HG03064 (cell line): ENCODE measurements around the gene COL6A2.
"Not testable (repeated sequence)": the region's sequence is repeated elsewhere in the genome, so short reads cannot be mapped to it uniquely, and the experiment has no call there.

Experiments
- ATAC-seq: cut with Tn5 transposase; IDR thresholded peaks from one replicate; pipeline ENCODE4 v1.9.1; 2021; ENCODE audit warnings: low read depth; ENCODE audit not compliant: unreplicated experiment

The COL6A2 gene

DNA sequence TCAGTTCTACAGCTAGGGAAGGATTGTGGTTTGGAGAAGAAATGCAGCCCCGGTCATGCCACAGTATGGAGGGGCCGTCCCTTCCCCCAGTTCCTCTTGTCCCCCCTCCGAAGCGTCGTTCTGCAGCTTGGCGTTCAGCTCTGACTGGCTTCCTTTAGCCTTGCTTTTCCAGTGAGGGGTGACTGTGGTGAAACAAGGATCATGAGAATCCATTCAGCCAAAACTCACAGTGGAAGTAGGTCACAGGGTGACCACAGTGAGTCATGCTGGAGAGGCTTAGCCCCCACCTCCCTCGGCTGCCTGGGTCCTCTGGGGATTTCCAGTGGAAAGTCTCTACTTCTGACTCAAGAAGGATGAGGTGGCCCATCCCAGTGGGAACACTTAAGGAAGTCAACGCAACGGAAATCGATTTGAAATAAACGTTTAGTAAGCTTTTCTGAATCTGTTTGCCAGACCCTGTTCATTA, 37.3 kb upstream of the COL6A2 start:
- no peak for ATAC-seq

DNA sequence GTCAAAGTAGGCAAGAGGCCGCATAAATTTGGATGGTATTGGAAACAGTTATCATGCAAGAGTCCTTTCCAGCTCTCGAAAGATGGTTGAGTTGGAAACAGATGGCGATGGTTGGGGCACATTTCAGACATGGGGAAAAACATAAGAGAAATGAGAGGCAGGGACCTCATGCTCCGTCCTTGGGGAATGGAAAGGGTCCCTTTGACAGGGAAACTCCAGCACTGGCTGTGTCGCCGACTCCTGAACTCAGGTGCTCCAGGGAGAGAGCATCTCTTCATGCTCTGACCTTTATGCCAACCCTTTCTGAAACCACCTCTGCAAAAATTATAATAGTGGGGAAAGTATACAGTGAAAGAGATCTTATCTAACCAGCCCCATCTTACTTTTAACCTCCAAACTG, 36.8 kb upstream of the COL6A2 start:
- ATAC-seq = no peak

DNA sequence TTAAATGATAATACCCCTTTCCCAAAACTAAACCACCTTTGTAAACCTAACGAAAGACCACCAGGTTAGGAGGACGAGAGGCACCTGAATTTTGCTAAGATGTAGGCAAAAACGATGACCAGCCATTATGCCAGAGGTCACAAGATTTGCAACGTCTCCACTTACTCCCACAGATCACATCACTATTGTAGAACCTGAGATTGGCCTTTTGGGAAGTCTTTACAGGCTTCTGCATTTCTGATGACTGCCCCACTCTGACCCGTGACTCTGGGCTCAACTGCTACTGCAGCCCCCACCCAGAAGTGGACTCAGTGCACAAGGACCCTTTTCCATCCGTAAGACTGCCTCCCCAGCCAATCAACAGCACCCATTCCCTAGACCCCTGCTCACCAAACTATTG, 36.4 kb upstream of the COL6A2 start:
- ATAC-seq = no peak

GRCh38 chr21:46061950-46062349, 36.0 kb upstream of the COL6A2 start:
- ATAC-seq = no peak

- ATAC-seq = no peak
Observed at GRCh38 chr21:46062471-46063211, 35.3 kb upstream of the COL6A2 start.

DNA sequence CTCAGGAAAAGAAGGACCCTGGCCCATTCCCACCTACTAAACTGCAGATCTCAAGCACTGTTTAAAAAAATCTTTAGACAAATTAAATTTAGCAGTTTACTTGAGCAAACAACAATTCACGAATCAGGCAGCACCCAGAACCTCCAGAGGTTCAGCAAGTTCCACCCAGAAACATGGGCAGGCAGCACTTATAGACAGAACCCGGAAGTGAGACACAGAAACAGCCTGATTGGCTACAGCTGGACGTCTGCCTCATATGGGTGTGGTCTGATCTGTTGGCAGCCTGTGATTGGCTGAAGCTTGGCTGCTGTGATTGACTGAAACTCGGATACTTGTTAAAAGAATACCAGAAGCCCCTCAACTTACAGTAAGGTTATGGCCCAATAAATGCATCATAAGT, 34.7 kb upstream of the COL6A2 start:
- no peak for ATAC-seq

GRCh38 chr21:46063734-46064680, 33.9 kb upstream of the COL6A2 start:
- no peak for ATAC-seq

GRCh38 chr21:46064870-46065214, 33.1 kb upstream of the COL6A2 start:
- ATAC-seq = no peak

- ATAC-seq = no peak
Observed at GRCh38 chr21:46065215-46065913, 32.5 kb upstream of the COL6A2 start.

- ATAC-seq = no peak
Observed at GRCh38 chr21:46065914-46066551, 31.9 kb upstream of the COL6A2 start.

- ATAC-seq = no peak
Observed at GRCh38 chr21:46066591-46067331, 31.2 kb upstream of the COL6A2 start.

- no peak for ATAC-seq
Observed at GRCh38 chr21:46067505-46068201, 30.3 kb upstream of the COL6A2 start.

- ATAC-seq = no peak
Observed at GRCh38 chr21:46068516-46069079, 29.3 kb upstream of the COL6A2 start.

- ATAC-seq = no peak
Observed at GRCh38 chr21:46069166-46069565, 28.7 kb upstream of the COL6A2 start.

- ATAC-seq = no peak
Observed at GRCh38 chr21:46069719-46070279, 28.1 kb upstream of the COL6A2 start.

DNA sequence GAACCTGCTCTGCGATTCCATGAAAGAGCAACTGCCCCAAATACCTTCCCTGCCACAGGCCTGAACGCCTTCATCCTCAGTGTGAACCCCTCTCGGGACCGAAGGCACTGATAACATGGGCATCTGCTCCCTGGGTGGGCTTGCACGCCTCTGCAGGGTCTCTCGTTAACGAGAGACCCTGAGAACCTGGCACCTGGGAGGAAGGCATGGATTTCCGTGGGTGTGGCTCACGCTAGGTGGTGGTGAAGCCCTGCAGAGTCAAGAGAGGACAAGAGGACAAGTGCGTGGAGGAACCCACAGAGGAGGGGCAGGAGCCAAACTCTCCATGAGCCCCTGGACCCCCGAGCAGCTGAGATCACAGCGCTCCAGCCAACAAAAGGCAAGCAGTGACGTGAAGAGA, 26.8 kb upstream of the COL6A2 start:
- no peak for ATAC-seq

GRCh38 chr21:46076724-46077123, 21.2 kb upstream of the COL6A2 start:
- not testable (repeated sequence) for ATAC-seq

- no peak for ATAC-seq
Observed at GRCh38 chr21:46077674-46078101, 20.2 kb upstream of the COL6A2 start.
